Measurements from ENCODE around the gene PCID2. TPM values are rescaled to one million over a fixed set of nuclear protein-coding genes. Genes with fewer than 3 reads are reported as not detected.

The PCID2 gene
- total RNA-seq, 3 donors from 2014 or later, result 50.2 to 79.2 (median 76.7) TPM

DNA sequence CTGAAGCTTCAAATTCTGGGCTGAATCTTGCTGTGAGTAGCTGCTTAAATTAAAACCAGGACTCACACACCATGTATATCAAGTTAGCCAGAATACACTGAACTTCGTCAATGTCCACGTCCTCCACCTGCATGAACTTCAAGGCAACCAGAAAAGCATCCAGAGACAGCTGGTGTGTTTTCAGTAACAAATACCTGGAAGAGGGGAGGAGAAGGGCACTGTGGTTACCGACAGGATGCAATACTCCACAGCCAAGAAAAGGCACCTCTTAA lies 29.6 kb downstream of the PCID2 start:
- intact Hi-C loops (cut with DNase I; ENCODE audit: low total_unique reads), result no loop called here
- Histone ChIP-seq H3K9me3 (no peaks in the 10 kb centered on the region), H3K27ac (no peak overlapping the region), H3K4me1 (no peaks in the 10 kb centered on the region), H3K27me3 (no peaks in the 10 kb centered on the region), H3K4me3 (no peak overlapping the region), H3K36me3 (peaks cover 19% of the 10 kb centered on the region)
- no peak for DNase-seq (ENCODE audit: low spot score in 2 of 2)
- TF ChIP-seq, protein P1, sequence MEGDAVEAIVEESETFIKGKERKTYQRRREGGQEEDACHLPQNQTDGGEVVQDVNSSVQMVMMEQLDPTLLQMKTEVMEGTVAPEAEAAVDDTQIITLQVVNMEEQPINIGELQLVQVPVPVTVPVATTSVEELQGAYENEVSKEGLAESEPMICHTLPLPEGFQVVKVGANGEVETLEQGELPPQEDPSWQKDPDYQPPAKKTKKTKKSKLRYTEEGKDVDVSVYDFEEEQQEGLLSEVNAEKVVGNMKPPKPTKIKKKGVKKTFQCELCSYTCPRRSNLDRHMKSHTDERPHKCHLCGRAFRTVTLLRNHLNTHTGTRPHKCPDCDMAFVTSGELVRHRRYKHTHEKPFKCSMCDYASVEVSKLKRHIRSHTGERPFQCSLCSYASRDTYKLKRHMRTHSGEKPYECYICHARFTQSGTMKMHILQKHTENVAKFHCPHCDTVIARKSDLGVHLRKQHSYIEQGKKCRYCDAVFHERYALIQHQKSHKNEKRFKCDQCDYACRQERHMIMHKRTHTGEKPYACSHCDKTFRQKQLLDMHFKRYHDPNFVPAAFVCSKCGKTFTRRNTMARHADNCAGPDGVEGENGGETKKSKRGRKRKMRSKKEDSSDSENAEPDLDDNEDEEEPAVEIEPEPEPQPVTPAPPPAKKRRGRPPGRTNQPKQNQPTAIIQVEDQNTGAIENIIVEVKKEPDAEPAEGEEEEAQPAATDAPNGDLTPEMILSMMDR (IDR thresholded peaks at IDR 0.05), result no peak
- no peak for TF ChIP-seq POLR2A (IDR thresholded peaks at IDR 0.05)
- no peak for TF ChIP-seq POLR2AphosphoS5 (IDR thresholded peaks at IDR 0.05)

DNA sequence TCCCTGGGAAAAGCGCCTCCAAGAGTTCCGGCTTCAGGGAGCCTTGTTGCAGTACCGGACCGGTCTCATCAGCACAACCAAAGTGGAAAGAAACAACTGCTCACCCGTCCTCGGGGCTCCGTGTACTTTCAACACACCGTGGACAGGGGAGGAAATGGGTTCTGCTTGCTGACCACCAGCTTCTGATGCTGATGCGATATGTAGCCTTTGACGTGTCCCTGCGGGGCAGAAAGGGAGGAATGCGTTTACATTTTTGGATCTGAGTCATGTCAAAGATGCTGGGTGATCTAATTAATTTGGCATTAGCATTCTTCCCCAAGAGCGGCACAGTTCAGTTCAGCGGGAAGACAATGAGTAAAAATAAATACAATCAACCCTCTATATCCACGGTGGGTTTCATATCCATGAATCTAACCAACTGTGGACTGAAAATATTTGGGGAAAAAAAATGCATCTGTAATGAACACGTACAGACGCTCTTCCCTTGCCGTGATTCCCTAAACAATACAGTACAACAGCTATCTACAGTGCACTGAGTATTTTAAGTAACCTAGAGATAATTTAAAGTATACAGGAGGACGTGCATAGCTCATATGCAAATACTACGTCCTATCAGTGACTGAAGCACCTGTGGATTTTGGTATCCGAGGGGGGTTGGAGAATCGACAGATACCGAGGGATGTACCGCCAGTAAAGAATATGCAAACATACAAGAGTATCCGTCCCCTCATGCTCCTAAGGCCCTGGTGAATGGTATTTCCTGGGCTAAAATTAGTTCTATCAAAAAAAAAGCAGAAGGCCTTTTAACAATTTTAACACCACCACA lies 30.2 kb downstream of the PCID2 start:
- Histone ChIP-seq H3K4me3 (no peak overlapping the region), H3K27me3 (no peaks in the 10 kb centered on the region), H3K27ac (no peak overlapping the region), H3K9me3 (no peaks in the 10 kb centered on the region), H3K4me1 (no peaks in the 10 kb centered on the region), H3K36me3 (peaks cover 19% of the 10 kb centered on the region)
- intact Hi-C loops (cut with DNase I; ENCODE audit: low total_unique reads), result no loop called here
- no peak for TF ChIP-seq POLR2A (IDR thresholded peaks at IDR 0.05)
- no peak for DNase-seq (ENCODE audit: low spot score in 2 of 2)

DNA sequence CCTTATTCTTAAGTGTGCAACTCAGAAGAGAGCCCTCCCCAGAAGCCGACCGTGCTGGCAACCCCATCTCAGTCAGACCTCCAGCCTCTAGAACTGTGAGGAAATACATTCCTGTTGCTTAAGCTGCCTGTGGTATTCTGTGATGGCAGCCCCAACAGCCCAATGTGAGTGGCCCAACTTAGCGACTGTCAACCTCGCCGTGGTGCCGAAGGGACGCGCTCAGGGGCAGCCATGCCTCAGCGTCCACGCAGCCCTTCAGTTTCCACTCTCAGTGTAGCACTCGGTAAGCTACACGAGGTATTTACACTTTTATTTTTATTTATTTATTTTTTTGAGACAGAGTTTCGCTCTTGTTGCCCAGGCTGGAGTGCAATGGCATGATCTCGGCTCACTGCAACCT lies 31.6 kb downstream of the PCID2 start:
- no peak for TF ChIP-seq POLR2AphosphoS5 (IDR thresholded peaks at IDR 0.05)
- no peak for TF ChIP-seq POLR2A (IDR thresholded peaks at IDR 0.05)
- TF ChIP-seq, protein P1 (IDR thresholded peaks at IDR 0.05), result no peak
- H3K4me1 ChIP-seq, result no peaks in the 10 kb centered on the region
- peaks cover 19% of the 10 kb centered on the region for H3K36me3 ChIP-seq
- intact Hi-C loops (cut with DNase I; ENCODE audit: low total_unique reads), result no loop called here
- no peaks in the 10 kb centered on the region for H3K9me3 ChIP-seq
- no peak for DNase-seq (ENCODE audit: low spot score in 2 of 2)
- no peak overlapping the region for H3K27ac ChIP-seq
- H3K4me3 ChIP-seq, result no peak overlapping the region
- H3K27me3 ChIP-seq, result no peaks in the 10 kb centered on the region

DNA sequence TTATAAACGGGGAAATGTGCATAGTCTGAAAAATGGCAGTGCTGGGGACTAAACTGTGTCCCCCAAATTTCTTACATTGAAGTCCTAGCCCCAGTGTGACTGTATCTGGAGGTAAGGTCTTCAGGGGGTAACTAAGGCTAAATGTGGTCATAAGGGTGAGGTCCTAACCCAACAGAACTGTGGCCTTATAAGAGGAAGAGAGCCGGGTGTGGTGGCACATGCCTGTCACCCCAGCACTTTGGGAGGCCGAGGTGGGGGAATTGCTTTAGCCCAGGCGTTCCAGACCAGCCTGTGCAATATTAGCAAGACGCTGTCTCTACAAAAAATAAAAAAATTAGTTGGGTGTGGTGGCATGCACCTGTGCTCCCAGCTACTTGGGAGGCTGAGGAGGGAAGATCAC lies 32.2 kb downstream of the PCID2 start:
- intact Hi-C loops (cut with DNase I; ENCODE audit: low total_unique reads), result no loop called here
- TF ChIP-seq, protein P1 (IDR thresholded peaks at IDR 0.05), result no peak
- TF ChIP-seq POLR2A (IDR thresholded peaks at IDR 0.05) (no peak), POLR2AphosphoS5 (IDR thresholded peaks at IDR 0.05) (no peak)
- H3K4me1 ChIP-seq, result no peaks in the 10 kb centered on the region
- no peak for DNase-seq (ENCODE audit: low spot score in 2 of 2)
- H3K36me3 ChIP-seq, result peaks cover 19% of the 10 kb centered on the region
- H3K9me3 ChIP-seq, result no peaks in the 10 kb centered on the region
- no peak overlapping the region for H3K27ac ChIP-seq
- no peaks in the 10 kb centered on the region for H3K27me3 ChIP-seq
- no peak overlapping the region for H3K4me3 ChIP-seq

DNA sequence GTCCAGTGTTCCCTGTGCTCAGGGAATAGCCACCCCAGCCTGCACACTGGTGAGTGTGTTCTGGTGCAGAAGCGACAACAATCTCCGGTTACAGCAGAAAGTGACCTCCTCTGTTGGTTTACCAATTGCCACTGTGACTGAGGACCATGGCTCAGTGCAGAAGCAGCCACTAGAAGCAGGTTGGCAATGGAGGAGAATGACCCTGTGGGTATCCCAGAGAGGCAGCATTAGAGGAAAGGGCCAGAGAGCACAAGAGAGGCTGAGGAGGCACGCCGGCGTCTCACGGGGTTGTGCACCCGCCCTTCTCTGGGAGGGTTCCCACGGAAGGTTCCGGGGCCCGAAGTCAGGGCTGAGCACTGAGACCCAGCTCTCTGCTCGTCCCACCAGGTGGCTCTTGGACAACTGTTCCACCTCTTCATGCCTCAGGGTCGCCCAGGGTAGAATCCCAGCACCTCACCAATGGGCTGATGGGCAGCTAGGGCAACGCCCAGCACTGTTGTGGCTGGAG lies 36.0 kb downstream of the PCID2 start:
- TF ChIP-seq, protein P1 (IDR thresholded peaks at IDR 0.05), result no peak
- TF ChIP-seq POLR2AphosphoS5 (IDR thresholded peaks at IDR 0.05) (no peak), POLR2A (IDR thresholded peaks at IDR 0.05) (no peak)
- H3K36me3 ChIP-seq, result peaks cover 3% of the 10 kb centered on the region

More for the DNA sequence above, 36.0 kb downstream of the PCID2 start:
- Histone ChIP-seq H3K27ac (no peak overlapping the region), H3K27me3 (no peaks in the 10 kb centered on the region), H3K4me1 (no peaks in the 10 kb centered on the region), H3K4me3 (no peak overlapping the region), H3K9me3 (no peaks in the 10 kb centered on the region)
- intact Hi-C loops (cut with DNase I; ENCODE audit: low total_unique reads), result no loop called here
- DNase-seq (ENCODE audit: low spot score in 2 of 2), result no peak
